T1000 (cell line): ENCODE measurements around the gene LMTK2.

Source experiments
- DNase-seq: peaks from one replicate; lab custom pipeline; 2025; ENCODE audit warnings: mixed read lengths; lab: John Stamatoyannopoulos, UW

The LMTK2 gene

DNA sequence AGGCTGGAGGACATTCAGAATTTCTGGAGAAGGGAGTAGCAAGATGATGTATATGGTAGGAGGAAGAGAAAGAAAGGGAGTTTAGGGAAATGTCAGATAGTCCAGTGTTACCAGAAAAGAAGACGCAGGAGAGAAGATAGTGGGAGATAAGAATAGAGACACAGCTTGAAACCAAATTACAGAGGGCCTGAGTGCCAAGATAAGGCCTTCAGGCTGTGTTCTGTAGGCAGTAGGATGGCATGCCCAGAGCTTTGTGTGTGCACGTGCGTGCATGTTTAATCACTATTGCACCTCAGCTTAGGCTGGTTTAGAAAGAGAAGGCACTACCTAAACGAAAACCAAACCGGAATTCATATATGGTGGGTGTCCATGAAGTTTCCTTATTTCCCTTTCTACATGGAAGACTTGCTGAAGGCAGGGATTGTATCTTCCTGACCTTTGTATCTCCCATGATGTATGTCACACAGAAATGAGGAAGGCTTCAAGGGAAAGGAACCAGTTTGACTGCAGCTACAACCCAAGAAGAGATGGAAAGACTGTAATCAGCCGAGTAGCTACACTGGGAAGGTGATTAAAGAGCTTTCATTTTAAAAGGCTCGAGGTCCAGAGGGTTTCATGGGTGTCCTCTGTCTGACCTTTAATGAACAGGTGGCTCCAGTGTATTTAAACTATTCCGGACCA lies 68.7 kb downstream of the LMTK2 start:
- DNase-seq: no peak

- DNase-seq: no peak
Measured at GRCh38 chr7:98177553-98177952, 70.9 kb downstream of the LMTK2 start.

- DNase-seq: no peak
Measured at GRCh38 chr7:98178321-98178720, 71.7 kb downstream of the LMTK2 start.

GRCh38 chr7:98178762-98179490 lies 72.3 kb downstream of the LMTK2 start:
- no peak for DNase-seq

- DNase-seq: no peak
Measured at GRCh38 chr7:98180751-98181150, 74.1 kb downstream of the LMTK2 start.

GRCh38 chr7:98185101-98185500 lies 78.4 kb downstream of the LMTK2 start:
- DNase-seq: no peak

DNA sequence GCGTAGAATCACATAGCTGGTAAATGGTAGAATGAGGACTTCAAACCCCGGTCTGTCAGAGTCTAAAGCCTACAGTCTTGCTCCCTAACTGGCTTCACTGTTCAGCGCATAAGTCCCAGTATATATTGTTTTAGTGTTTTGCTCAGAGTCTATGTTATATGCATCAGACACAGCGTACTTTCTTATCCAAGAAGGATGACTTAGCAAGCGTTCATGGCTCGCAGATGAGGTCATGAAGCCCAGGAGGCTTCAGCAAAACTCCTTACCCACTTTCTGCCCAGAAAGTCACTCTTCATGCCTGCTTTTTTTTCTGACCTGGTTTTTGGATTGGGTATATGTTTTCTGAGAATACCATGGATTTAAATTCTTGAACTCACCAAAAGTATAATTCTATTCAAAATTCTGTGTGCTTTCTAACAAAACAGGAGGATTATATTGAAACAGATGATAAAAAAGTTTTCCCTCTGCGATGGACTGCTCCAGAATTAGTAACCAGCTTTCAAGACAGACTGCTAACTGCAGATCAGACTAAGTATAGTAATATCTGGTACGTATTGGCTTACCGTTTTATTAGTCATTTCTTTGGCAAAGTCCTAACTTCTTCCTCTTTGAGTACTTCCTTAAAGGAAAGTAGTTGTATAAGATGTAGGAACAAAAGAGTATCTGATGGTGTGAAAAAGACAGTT lies 79.9 kb downstream of the LMTK2 start:
- no peak for DNase-seq

- DNase-seq: no peak
Measured at GRCh38 chr7:98187138-98187502, 80.5 kb downstream of the LMTK2 start.

- DNase-seq: no peak
Measured at GRCh38 chr7:98189559-98189958, 82.9 kb downstream of the LMTK2 start.

- no peak for DNase-seq
Measured at GRCh38 chr7:98191668-98192431, 85.2 kb downstream of the LMTK2 start.

- no peak for DNase-seq
Measured at GRCh38 chr7:98192781-98193457, 86.3 kb downstream of the LMTK2 start.

- DNase-seq: no peak
Measured at GRCh38 chr7:98193474-98194180, 87.0 kb downstream of the LMTK2 start.

- DNase-seq: no peak
Measured at GRCh38 chr7:98194186-98194585, 87.5 kb downstream of the LMTK2 start.

DNA sequence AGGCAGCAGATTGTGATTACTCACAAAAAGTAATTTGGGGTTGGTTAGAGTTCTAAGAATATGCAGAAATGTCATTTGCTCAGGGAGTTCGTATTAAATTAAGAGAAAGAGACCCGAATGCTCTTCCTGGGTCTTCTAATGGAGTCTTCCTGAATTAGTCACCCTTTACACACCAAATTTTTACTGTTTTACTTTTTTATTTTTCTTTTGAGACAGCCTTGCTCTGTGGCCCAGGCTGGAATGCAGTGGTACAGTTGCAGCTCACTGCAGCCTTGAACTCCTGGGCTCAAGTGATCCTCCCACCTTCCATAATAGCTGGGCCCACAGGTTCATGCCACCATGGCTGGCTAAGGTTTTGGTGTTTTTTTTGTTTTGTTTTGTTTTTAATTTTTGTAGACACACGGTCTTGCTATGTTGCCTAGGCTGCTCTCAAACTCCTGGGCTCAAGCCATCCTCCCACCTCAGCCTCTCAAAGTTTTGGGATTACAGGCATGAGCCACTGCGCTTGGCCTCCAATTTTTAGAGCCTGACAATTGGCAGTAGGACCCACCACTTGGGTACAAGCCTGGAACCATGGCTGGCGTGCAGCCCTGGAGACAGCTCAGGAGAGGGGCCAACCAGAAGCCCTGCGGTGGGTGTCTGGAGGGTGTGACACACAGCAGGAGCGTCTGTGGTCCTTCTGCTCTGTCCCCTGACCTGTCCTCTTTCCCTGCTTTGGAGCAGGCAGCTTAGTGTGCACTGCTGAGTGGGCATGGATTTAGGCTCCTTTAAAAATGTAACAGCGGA lies 88.2 kb downstream of the LMTK2 start:
- DNase-seq: no peak

DNA sequence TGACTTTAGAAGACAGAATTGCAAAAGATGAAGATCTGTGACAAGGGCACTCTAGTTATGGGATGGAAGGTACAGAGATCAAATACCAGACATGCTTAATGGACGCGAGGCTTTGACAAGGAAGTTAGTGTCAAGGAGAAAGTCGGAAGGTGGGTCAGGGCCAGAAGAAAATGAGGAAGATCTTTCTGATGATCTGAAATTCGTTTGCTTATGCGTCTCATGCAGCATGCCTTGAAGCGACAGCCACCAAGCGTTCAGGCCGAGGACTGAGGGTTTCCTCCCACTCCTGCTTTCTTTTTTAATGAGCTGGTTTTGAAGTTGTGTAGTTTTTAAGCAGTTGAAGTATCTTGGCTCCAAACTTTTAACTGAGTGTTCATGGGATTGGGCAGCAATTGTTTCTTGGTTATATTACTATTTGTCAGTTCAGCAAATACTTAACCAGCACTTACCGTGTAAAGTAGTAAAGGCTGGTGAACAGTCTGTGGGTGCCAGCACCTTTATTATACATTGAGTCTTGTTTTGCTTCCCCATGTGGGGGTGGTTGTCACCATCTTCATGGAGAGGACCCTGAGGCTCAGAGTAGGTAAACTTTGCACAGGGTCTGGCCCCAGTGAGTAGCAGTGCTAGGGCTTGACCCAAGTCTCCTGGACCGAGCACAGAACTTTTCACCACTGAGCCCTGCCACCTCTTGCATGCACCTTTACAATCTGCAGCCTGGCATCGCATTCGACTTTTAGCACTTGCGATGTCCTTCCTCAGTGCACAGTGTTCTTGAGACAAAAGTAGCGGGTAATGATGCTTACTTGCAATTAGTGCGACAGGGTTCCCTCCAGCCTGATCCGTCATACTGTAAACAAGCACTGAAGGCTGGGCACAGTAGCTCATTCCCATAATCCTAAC lies 90.3 kb downstream of the LMTK2 start:
- DNase-seq: no peak

DNA sequence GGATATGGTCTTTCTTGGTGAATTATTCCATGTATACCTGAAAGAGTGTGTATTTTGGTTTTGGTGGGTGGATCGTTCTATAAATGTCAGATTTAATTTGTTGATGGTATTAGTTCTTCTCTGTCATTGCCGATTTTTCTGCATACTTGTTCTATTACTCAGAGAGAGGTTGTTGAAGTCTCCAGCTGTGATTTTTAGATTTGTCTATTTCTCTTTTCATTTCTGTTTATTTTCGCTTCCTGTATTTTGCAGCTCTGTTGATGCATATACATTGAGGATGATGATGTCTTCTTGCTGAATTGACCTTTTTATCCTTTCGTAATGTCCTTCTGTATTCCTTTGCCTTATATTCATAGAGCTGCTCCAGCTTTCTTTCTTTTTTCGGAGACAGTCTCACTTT lies 92.5 kb downstream of the LMTK2 start:
- no peak for DNase-seq

DNA sequence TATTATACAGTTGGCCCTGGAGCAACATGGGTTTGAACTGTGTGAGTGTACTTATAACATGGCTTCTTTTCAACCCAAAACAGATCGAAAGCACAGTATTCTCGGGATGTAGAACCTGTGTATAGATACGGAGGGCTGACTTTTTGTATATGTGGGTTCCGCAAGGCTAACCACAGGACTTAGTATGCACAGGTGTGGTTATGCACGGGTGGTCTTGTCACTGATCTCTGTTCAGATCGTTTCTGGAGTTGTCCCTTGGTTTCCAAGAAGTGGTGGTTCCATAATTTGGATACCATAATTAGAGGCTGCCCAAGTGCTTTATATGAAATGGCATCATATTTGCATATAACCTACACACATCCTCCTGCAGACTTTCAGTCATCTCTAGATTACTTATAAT lies 93.7 kb downstream of the LMTK2 start:
- no peak for DNase-seq

DNA sequence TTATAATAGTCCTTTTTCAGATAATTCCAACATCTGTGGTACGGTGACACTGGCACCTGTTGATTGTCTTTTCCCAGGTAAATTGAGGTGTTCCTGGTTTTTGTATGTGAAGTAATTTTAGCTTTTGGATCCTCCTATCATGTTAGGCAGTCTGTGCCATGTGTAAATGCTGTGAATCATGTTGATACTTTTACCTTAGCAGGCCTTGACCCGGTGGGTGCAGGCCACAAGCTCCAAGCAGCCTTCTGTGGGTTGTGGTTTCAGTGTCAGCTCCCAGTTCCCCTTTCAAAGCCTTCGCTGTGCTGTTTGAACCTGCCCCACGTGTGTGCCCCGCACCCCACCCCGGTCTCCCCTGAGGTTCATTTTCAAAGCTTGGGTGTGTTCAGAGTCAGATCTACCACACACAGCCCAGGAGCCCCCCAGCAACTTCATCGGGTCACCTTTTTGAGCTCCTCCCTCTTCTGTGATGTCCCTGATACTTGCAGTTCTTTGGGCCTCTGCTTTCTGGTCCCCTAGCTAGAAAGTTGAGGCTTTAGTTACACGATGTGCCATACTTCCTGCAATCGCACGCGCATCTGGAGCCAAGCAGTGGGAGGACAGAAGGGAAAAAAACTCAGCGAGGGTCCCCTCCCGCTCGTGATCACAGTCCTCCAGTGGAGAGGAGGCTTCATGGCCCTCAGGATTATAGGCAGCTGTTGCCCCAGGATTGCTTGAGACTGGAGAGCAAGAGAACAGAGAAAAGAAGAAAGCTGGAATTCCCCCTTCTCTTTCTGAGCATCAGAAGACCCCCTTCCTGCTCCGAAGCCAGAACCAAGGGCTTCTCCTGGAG lies 95.9 kb downstream of the LMTK2 start:
- DNase-seq: no peak
